ENCODE results near the gene SBF2.

SBF2 gene

GRCh38 chr11:9777066-9777465, 517.0 kb downstream of the SBF2 start:
- TF ChIP-seq POLR2A (IDR thresholded peaks at IDR 0.05; ENCODE audit: low read depth, low read length), result no peak
- no peak for DNase-seq (ENCODE audit: insufficient read length, low spot score)
- no peak for FAIRE-seq

GRCh38 chr11:9776203-9776602, 517.8 kb downstream of the SBF2 start:
- FAIRE-seq (no peak), DNase-seq (ENCODE audit: insufficient read length, low spot score) (no peak)
- no peak for TF ChIP-seq POLR2A (IDR thresholded peaks at IDR 0.05; ENCODE audit: low read depth, low read length)

GRCh38 chr11:9775398-9775779, 518.6 kb downstream of the SBF2 start:
- no peak for TF ChIP-seq POLR2A (IDR thresholded peaks at IDR 0.05; ENCODE audit: low read depth, low read length)
- DNase-seq (ENCODE audit: insufficient read length, low spot score) (no peak), FAIRE-seq (no peak)

GRCh38 chr11:9774591-9775397, 519.2 kb downstream of the SBF2 start:
- FAIRE-seq, result peak; percentile 75
- no peak for TF ChIP-seq POLR2A (IDR thresholded peaks at IDR 0.05; ENCODE audit: low read depth, low read length)
- DNase-seq (ENCODE audit: insufficient read length, low spot score), result no peak

- no peak for TF ChIP-seq POLR2A (IDR thresholded peaks at IDR 0.05; ENCODE audit: low read depth, low read length)
- DNase-seq (ENCODE audit: insufficient read length, low spot score), result no peak
- FAIRE-seq, result no peak
Measured at GRCh38 chr11:9774109-9774508, 519.9 kb downstream of the SBF2 start.

- FAIRE-seq, result no peak
- no peak for TF ChIP-seq POLR2A (IDR thresholded peaks at IDR 0.05; ENCODE audit: low read depth, low read length)
Measured at GRCh38 chr11:9773524-9773923, 520.5 kb downstream of the SBF2 start.

GRCh38 chr11:9772218-9772617, 521.8 kb downstream of the SBF2 start:
- TF ChIP-seq POLR2A (IDR thresholded peaks at IDR 0.05; ENCODE audit: low read depth, low read length), result no peak
- FAIRE-seq, result no peak
- DNase-seq (ENCODE audit: insufficient read length, low spot score), result no peak

More at GRCh38 chr11:9773524-9773923, 520.5 kb downstream of the SBF2 start:
- DNase-seq (ENCODE audit: insufficient read length, low spot score), result no peak

- DNase-seq (ENCODE audit: insufficient read length, low spot score) (no peak), FAIRE-seq (no peak)
- TF ChIP-seq POLR2A (IDR thresholded peaks at IDR 0.05; ENCODE audit: low read depth, low read length), result no peak
Measured at GRCh38 chr11:9771071-9771511, 522.9 kb downstream of the SBF2 start.

- TF ChIP-seq POLR2A (IDR thresholded peaks at IDR 0.05; ENCODE audit: low read depth, low read length), result no peak
- DNase-seq (ENCODE audit: insufficient read length, low spot score), result no peak
- FAIRE-seq, result no peak
Measured at GRCh38 chr11:9769621-9770020, 524.4 kb downstream of the SBF2 start.

- FAIRE-seq, result no peak
- 0 out of 2 replicates have a peak, but pooled peaks have one; percentile 9 for TF ChIP-seq POLR2A (IDR thresholded peaks at IDR 0.05; ENCODE audit: low read depth, low read length)
- DNase-seq (ENCODE audit: insufficient read length, low spot score), result no peak
Measured at GRCh38 chr11:9765320-9766101, 528.5 kb downstream of the SBF2 start.

- no peak for TF ChIP-seq POLR2A (IDR thresholded peaks at IDR 0.05; ENCODE audit: low read depth, low read length)
- DNase-seq (ENCODE audit: insufficient read length, low spot score), result no peak
- no peak for FAIRE-seq
Measured at GRCh38 chr11:9763301-9763700, 530.7 kb downstream of the SBF2 start.

- DNase-seq (ENCODE audit: insufficient read length, low spot score) (no peak), FAIRE-seq (no peak)
- TF ChIP-seq POLR2A (IDR thresholded peaks at IDR 0.05; ENCODE audit: low read depth, low read length), result no peak
Measured at GRCh38 chr11:9762531-9762930, 531.5 kb downstream of the SBF2 start.

- TF ChIP-seq POLR2A (IDR thresholded peaks at IDR 0.05; ENCODE audit: low read depth, low read length), result no peak
- no peak for DNase-seq (ENCODE audit: insufficient read length, low spot score)
- FAIRE-seq, result no peak
Measured at GRCh38 chr11:9761441-9761945, 532.5 kb downstream of the SBF2 start.

- FAIRE-seq (no peak), DNase-seq (ENCODE audit: insufficient read length, low spot score) (peak; percentile 61)
- TF ChIP-seq POLR2A (IDR thresholded peaks at IDR 0.05; ENCODE audit: low read depth, low read length), result no peak
Measured at GRCh38 chr11:9760193-9760575, 533.8 kb downstream of the SBF2 start.

Measured in H54 (cell line).